Activated T-cell treated with anti-CD3 and anti-CD28 coated beads, Interleukin-2, amount 50 U/mL, for 48 hours (primary cell): ENCODE measurements around the gene ROR1.
"Not testable (repeated sequence)": the region's sequence is repeated elsewhere in the genome, so short reads cannot be mapped to it uniquely, and the experiment has no call there.

Source experiments
- DNase-seq, 2 experiments: peaks; one replicate each; pipeline ENCODE4 v3.0.0-alpha.2; 2020

The ROR1 gene

DNA sequence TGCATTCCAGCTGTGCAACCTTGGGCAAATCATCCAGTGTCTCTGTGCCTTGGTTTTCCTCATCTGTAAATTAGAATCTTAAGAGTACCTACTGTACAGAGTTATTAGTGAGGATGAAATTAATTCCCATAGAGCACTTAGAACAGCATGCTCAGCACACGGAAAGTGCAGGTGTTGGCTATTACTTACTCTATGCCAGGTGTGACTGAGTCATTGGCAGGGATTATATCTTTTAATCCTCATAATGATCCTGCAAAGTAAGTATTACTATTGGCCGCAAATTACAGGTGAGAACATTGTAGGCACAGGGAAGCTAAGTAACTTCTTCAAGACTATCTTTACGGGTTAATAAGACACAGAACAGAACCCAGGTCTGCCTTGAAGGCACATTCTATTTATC, 423.3 kb downstream of the ROR1 start:
- DNase-seq: no peak

DNA sequence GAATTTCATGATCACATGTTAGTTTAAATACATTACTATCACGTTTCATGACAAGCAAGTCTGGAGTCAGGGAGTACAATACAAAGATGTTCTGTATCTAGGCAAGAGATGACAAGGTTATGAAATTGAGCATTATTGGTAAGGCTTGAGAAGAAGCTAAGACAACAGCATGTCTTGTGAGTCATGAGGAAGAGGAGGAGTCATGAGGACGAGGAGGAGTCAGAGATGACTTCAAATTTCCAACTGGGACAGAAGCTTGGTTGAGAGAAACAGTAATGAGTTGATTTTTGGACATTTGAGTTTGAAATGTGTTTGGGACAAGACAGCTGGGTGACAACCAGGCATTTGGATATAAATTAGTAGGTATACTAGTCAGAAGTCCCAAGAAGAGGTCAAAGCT, 425.3 kb downstream of the ROR1 start:
- DNase-seq: no peak

DNA sequence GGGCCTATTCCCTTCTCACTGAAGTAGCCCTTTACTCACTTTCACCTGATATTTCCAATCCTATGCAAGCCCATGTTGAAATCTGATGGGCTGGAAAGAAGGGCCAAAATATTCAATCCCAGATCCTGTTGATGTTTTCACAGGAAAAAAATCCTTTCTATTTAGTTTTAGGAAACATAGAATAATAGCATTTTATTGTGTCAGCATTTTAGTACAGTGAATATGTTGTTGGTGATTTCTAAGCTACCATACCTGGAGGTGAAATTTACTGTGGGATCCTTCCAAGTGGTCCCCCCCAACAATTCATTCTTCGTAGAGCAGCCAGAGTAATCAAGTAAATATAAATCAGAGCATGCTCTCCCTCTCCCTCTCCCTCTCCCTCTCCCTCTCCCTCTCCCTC, 426.2 kb downstream of the ROR1 start:
- DNase-seq: no peak

DNA sequence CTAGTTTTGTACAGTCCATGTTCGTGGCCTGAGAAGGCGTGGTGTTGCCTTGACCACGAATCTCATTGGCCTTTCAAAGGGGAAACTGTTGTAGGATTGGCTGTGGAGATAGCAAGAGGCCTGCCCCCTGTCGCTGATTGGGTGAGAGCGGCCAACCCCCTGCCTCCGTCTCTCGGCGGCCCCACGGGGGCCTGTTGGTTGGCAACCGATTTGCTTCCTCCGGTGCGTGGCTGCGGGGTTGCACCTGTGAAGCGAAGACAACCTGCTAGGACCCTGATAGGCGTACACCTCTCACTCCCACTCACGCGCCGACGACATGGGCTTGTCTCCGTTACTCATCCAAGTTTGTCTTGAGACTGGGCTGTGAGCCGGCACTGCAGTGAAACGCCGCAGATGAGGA, 429.6 kb downstream of the ROR1 start, which contains the start of gene UBE2U:
Gene UBE2U, plus strand, starts transcription at position 204 of the 400 bp plus-strand sequence. CDS start 428 bp downstream, outside the sequence.
- DNase-seq: no peak

DNA sequence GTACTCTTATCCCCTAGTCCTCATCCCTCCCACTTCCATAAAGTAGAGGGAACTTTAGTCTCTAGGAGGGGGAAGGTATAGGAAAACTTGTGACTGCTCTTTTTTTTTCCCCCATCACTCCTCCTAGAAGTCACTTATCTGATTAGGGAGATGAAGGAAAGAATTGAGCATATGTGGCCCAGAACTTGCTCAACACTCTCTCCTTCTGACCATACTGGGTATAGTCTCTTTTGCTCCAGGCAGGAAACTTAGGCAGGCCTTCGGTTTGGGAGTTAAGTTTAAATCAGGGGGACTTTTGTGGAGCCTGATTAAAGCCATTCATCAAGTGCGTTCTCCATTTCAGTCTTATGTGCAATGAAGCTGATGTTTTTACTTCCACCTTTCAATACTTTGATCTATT, 435.4 kb downstream of the ROR1 start:
- DNase-seq: no peak

DNA sequence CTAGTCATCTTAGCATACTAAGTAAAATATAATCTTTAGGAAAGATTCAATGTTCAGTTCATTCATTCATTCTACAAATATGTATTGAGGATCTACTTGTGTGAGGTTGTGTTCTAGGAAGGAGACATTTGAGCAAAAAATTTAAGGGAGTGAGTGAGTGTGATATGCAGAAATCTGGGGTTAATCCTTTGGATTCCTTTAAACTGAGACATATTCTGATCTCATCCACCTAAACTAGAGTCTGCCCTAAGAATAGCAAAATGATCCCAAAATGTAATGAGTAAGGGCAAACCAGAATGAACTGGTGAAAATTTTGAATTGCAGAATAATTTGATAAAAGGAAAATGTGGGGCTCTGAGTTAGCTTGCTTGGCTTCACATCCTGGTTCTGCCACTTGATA, 438.2 kb downstream of the ROR1 start:
- no peak for DNase-seq

DNA sequence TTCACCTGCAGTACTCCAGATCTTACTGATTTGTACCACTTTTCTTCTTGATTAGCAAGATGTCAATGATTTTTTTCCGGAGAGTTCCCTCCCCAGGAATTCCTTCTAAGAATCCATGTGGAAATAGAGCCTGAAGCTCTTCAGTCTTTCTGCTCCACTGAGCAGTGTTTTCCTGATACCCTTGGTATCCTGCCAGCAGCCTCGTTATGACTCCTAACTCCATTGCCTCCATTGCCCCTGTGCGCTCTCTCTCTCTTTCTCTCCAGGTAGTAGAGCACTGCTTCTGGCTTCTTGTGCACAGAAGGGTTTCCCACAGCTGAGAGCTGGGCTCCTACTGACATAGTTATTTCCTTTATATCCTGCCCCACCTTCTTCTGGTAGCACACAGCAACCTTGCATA, 441.8 kb downstream of the ROR1 start:
- DNase-seq: no peak

DNA sequence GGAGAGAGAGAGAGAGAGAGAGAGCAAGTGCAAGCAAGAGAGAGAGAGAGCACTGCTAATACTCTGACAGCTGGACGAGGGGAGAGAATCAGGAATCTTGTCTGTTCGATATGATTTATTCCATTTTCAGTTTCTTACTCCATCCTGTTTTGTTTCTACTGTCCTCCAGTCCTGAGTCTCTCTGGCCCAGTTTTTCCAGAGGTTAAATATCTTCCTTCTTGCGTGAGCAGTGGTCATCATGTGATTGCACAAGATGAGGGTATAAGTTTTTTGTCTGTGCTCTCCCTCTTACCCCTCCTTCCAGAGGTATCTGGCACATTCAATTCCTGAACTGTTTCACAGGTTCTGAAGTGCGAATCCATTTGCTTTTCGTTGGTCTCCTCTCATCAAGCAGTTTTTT, 446.4 kb downstream of the ROR1 start:
- no peak for DNase-seq

DNA sequence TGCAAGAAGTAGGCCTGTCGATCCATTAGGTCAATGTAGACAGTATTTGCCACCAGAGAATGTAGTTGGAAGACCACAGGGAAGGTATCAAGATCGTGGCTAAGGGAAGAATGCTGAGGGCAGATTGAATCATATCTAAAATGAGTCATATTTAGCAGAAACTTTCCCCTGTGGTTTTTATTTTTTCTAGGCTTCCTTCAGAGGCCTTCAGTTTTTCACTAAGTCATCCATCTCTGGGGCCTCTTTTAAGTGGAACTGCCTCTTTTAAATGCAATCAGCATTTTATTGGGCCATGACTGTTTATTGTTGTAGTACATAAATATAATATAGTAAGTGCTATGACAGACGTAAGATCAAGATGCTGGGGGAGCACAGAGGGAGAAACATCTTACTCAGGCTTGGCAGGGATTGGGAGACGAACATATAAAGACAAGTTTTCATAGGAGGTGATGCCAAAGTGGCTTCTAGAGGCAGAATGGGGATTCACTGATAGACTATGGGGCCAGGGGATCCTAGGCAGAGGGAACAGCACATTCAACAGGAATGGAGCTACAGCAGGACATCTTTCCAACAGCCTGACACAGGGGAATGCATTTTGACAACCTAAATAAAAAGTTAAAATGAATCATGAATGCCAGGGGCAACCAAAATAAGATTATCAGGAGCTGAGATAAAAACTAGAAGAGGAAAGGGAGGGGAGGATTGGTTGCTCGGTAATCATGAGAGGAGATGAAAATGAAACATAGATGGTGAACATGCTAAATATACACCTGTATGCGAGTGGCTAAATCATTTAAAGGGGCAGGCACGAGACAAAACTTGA, 449.7 kb downstream of the ROR1 start:
- peak in 1 of 2 experiments; percentile 23 for DNase-seq

DNA sequence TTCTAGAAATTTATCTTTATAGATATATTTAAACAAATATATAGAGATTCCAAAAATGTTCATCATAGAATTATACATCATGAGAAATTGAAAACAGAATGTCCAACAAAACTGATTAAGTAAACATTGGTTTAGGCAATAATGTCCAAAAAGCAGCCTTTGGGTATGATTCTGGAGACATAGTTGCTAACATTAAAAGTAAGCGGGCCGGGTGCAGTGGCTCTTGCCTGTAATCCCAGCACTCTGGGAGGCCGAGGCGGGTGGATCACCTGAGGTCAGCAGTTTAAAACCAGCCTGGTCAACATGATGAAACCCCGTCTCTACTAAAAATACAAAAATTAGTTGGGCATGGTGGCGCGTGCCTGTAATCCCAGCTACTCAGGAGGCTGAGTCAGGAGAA, 450.4 kb downstream of the ROR1 start:
- DNase-seq: not testable (repeated sequence)

DNA sequence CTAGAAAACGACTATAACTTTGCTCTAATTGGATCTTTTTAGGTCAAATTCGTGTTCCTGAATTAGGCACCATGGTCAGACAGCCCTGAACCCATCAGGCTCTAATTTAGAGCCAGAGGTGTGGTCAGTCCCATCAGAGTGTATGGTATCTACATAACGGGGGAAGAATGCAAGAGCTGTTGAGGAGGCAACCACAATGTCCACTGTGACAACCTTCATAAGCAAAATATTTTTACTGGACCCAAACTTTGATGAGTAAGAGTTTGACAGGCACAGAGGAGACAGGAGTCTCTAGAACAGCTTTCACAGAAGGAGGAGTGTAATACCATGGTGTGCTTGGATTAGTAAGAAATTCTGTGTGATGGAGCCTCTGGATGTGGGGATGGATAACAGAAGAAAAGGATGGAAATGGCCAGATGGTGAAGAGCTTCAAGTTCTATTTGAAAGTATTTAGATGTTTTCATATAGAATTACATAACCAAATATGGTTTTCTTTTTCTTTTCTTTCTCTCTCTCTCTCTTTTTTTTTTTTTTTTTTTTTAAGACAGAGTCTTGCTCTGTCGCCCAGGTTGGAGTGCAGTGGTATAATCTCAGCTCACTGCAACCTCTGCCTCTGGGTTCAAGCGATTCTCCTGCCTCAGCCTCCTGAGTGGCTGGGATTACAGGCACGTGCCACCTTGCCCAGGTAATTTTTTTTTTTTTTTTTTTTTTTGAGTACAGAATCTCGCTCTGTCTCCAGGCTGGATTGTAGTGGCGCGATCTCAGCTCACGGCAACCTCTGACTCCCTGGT, 454.5 kb downstream of the ROR1 start:
- DNase-seq: no peak

DNA sequence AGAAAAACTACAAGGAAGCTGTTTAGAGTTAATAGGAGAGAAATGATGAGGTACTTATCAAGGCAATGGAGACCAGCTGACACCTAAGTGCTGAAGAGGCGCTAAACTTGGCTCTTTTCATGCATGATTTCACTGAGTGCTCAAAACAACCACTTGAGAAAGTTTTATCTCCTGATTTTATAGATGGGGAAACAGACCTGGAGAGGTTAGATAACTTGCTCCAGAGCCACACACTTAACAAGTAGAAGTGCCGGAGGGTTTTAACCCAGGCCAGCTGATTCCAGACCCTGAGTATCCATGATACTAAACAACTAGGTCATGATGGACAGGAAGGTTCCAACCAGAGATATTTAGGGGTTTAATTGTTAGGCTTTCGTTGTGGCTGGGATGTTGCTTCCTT, 455.5 kb downstream of the ROR1 start:
- DNase-seq: no peak
